ENCODE measurements around the gene MAP6.

MAP6 gene

DNA sequence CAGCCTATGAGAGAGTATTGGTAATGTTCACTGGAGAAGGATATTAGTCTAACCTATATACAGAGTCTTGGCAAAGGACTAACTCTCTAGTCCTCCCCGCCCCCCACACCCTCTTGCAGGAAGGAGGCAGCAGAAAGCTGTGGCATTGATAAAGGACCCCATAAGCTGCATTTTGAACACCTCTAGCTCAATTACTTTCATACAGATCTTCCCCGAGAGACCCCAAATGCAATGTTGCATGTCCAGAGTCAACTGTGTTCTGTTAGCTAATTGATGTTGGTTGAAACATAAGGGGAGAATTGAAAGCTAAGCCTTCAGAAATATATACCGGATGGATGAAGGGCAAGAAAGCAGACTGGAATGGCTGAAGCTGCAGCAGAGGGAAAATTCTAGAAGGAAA lies 2.8 kb downstream of the MAP6 start:
- no peak overlapping the region for H2BK120ac ChIP-seq (ENCODE audit: insufficient read depth, low read length, poor library complexity)
- H3K4me1 ChIP-seq (ENCODE audit: control insufficient read depth in 1 of 2, insufficient read depth in 2 of 2, low read length in 2 of 2) = peaks cover 6 to 10% of the 10 kb centered on the region in 2 experiments
- no peak overlapping the region for H3K9ac ChIP-seq (ENCODE audit: low read length)
- H2BK12ac ChIP-seq (ENCODE audit: low read length) = no peak overlapping the region
- no peak overlapping the region for H2AFZ ChIP-seq (ENCODE audit: insufficient read depth, low read length, poor library complexity)
- no peaks in the 10 kb centered on the region for H3K79me2 ChIP-seq (ENCODE audit: control insufficient read depth, insufficient read depth, low read length, poor library complexity)
- H4K91ac ChIP-seq (ENCODE audit: low read depth, low read length) = no peak overlapping the region
- H3K79me1 ChIP-seq (ENCODE audit: low read length) = no peaks in the 10 kb centered on the region
- no peak overlapping the region for H3K27ac ChIP-seq (ENCODE audit: low read depth, low read length)
- no peak overlapping the region for H2AK5ac ChIP-seq (ENCODE audit: low read length)
- no peak overlapping the region for H3K18ac ChIP-seq (ENCODE audit: low read length)
- no peak overlapping the region for H3K4me2 ChIP-seq (ENCODE audit: low read length)
- H3K14ac ChIP-seq (ENCODE audit: low read length) = no peak overlapping the region
- H2BK5ac ChIP-seq (ENCODE audit: low read depth, low read length, poor library complexity) = no peak overlapping the region
- WGBS (ENCODE audit: extremely low coverage, insufficient coverage, insufficient read length) = no CpG with 5 or more reads among the region's 3 CpGs
- H3K36me3 ChIP-seq (ENCODE audit: control insufficient read depth in 1 of 2, insufficient read depth in 2 of 2, low read length in 2 of 2) = no peaks in the 10 kb centered on the region
- H3K23ac ChIP-seq (ENCODE audit: low read length) = no peak overlapping the region
- no peak overlapping the region for H4K8ac ChIP-seq (ENCODE audit: low read depth, low read length)
- peaks cover 51% of the 10 kb centered on the region for H3K27me3 ChIP-seq (ENCODE audit: insufficient read depth, low read length)
- no peak overlapping the region for H3K4ac ChIP-seq (ENCODE audit: low read depth, low read length)
- no peak for DNase-seq
- no peak overlapping the region for H4K12ac ChIP-seq (ENCODE audit: low read depth, low read length)
- H3K4me3 ChIP-seq (ENCODE audit: low read depth, low read length) = no peak overlapping the region
- H3K9me3 ChIP-seq (ENCODE audit: insufficient read depth, low read depth, low read length) = peaks cover 3% of the 10 kb centered on the region

DNA sequence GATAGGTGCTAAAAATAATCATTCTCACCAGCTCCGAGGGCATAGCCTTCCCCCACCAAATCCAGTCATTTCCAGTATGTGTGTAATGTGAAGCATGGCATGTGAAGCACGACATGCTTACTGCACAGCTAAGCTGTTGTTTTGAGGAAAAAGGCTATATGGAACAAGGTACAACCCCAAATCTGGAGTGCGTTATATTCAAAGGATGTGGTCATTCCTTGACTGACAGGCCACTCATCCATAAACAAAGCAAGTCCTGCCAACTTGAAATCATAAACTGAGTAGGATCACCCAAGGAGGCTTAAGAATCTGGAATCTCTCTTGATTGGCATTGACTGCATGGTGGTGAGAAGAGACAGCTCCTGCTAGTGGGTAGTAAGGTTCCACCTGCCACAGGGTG lies 3.7 kb downstream of the MAP6 start:
- Histone ChIP-seq H3K36me3 (ENCODE audit: control insufficient read depth in 1 of 2, insufficient read depth in 2 of 2, low read length in 2 of 2) (no peaks in the 10 kb centered on the region), H2BK120ac (ENCODE audit: insufficient read depth, low read length, poor library complexity) (no peak overlapping the region), H3K4me1 (ENCODE audit: control insufficient read depth in 1 of 2, insufficient read depth in 2 of 2, low read length in 2 of 2) (peaks cover 6 to 10% of the 10 kb centered on the region in 2 experiments), H3K27ac (ENCODE audit: low read depth, low read length) (no peak overlapping the region), H2AK5ac (ENCODE audit: low read length) (no peak overlapping the region), H3K27me3 (ENCODE audit: insufficient read depth, low read length) (peaks cover 47% of the 10 kb centered on the region), H2AFZ (ENCODE audit: insufficient read depth, low read length, poor library complexity) (no peak overlapping the region), H3K79me2 (ENCODE audit: control insufficient read depth, insufficient read depth, low read length, poor library complexity) (no peaks in the 10 kb centered on the region), H3K14ac (ENCODE audit: low read length) (no peak overlapping the region), H2BK5ac (ENCODE audit: low read depth, low read length, poor library complexity) (no peak overlapping the region), H3K9me3 (ENCODE audit: insufficient read depth, low read depth, low read length) (peaks cover 3% of the 10 kb centered on the region), H3K23ac (ENCODE audit: low read length) (no peak overlapping the region), H3K18ac (ENCODE audit: low read length) (no peak overlapping the region), H4K91ac (ENCODE audit: low read depth, low read length) (no peak overlapping the region), H4K12ac (ENCODE audit: low read depth, low read length) (no peak overlapping the region), H3K4ac (ENCODE audit: low read depth, low read length) (no peak overlapping the region), H3K79me1 (ENCODE audit: low read length) (no peaks in the 10 kb centered on the region), H3K4me3 (ENCODE audit: low read depth, low read length) (no peak overlapping the region), H3K9ac (ENCODE audit: low read length) (no peak overlapping the region), H4K8ac (ENCODE audit: low read depth, low read length) (no peak overlapping the region), H3K4me2 (ENCODE audit: low read length) (no peak overlapping the region), H2BK12ac (ENCODE audit: low read length) (no peak overlapping the region)
- WGBS (ENCODE audit: extremely low coverage, insufficient coverage, insufficient read length) = no CpG with 5 or more reads among the region's 3 CpGs
- DNase-seq = peak in 1 of 2 donors; percentile 22

DNA sequence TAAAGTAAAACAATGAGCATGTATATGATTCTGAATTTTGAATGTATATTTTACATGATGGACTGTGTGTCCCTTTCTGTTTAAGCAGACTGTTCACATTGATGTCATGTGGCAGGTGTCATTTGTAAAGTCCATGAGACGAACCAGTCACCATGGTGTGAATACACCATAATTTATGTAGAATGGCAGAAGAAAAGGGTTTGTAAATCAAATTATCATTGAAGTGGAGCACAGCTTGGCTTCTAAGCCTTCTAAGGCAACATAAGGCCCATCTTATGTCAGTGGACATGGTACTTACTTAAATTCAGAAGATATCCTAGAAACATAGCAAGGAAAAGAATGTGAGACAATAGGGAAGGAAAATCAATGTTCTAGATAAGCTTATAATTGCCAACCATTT lies 4.4 kb downstream of the MAP6 start:
- no peak overlapping the region for H2AFZ ChIP-seq (ENCODE audit: insufficient read depth, low read length, poor library complexity)
- H2BK120ac ChIP-seq (ENCODE audit: insufficient read depth, low read length, poor library complexity) = no peak overlapping the region
- no peak overlapping the region for H3K18ac ChIP-seq (ENCODE audit: low read length)
- DNase-seq = no peak
- H3K79me1 ChIP-seq (ENCODE audit: low read length) = no peaks in the 10 kb centered on the region
- H3K4me3 ChIP-seq (ENCODE audit: low read depth, low read length) = no peak overlapping the region
- H3K79me2 ChIP-seq (ENCODE audit: control insufficient read depth, insufficient read depth, low read length, poor library complexity) = no peaks in the 10 kb centered on the region
- no peaks in the 10 kb centered on the region for H3K36me3 ChIP-seq (ENCODE audit: control insufficient read depth in 1 of 2, insufficient read depth in 2 of 2, low read length in 2 of 2)
- no peak overlapping the region for H2BK5ac ChIP-seq (ENCODE audit: low read depth, low read length, poor library complexity)
- peaks cover 42% of the 10 kb centered on the region for H3K27me3 ChIP-seq (ENCODE audit: insufficient read depth, low read length)
- no peak overlapping the region for H3K14ac ChIP-seq (ENCODE audit: low read length)
- H4K8ac ChIP-seq (ENCODE audit: low read depth, low read length) = no peak overlapping the region
- H3K4ac ChIP-seq (ENCODE audit: low read depth, low read length) = no peak overlapping the region
- peaks cover 1% of the 10 kb centered on the region for H3K9me3 ChIP-seq (ENCODE audit: insufficient read depth, low read depth, low read length)
- no peak overlapping the region for H3K4me2 ChIP-seq (ENCODE audit: low read length)
- H4K91ac ChIP-seq (ENCODE audit: low read depth, low read length) = no peak overlapping the region
- H3K23ac ChIP-seq (ENCODE audit: low read length) = no peak overlapping the region
- no peak overlapping the region for H3K9ac ChIP-seq (ENCODE audit: low read length)
- no peak overlapping the region for H2BK12ac ChIP-seq (ENCODE audit: low read length)
- peaks cover 6 to 10% of the 10 kb centered on the region in 2 experiments for H3K4me1 ChIP-seq (ENCODE audit: control insufficient read depth in 1 of 2, insufficient read depth in 2 of 2, low read length in 2 of 2)
- H4K12ac ChIP-seq (ENCODE audit: low read depth, low read length) = no peak overlapping the region
- H2AK5ac ChIP-seq (ENCODE audit: low read length) = no peak overlapping the region
- no CpG with 5 or more reads among the region's 1 CpG for WGBS (ENCODE audit: extremely low coverage, insufficient coverage, insufficient read length)
- no peak overlapping the region for H3K27ac ChIP-seq (ENCODE audit: low read depth, low read length)

DNA sequence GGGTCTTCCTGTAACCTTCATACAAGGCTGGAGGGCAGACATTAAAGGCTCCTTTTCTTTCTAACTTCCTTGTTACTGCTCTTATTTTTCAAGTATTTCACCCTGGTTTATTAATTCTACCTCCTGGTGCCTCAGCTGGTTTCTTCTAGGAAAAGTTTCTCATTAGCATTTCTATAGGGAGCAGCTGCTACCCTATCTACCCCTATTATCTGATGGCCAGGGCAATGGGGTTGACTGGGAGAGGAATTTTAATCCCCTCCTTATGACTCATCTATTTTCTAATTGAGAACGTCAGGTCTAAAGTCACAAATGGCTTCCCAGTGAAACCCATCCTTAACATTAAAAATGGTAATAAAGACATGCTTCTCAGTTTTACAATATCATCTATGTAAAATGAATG lies 5.0 kb downstream of the MAP6 start:
- Histone ChIP-seq H4K8ac (ENCODE audit: low read depth, low read length) (no peak overlapping the region), H3K23ac (ENCODE audit: low read length) (no peak overlapping the region), H3K36me3 (ENCODE audit: control insufficient read depth in 1 of 2, insufficient read depth in 2 of 2, low read length in 2 of 2) (no peaks in the 10 kb centered on the region), H3K4ac (ENCODE audit: low read depth, low read length) (no peak overlapping the region), H3K14ac (ENCODE audit: low read length) (no peak overlapping the region), H3K4me1 (ENCODE audit: control insufficient read depth in 1 of 2, insufficient read depth in 2 of 2, low read length in 2 of 2) (peaks cover 6 to 10% of the 10 kb centered on the region in 2 experiments), H2BK12ac (ENCODE audit: low read length) (no peak overlapping the region), H3K27ac (ENCODE audit: low read depth, low read length) (no peak overlapping the region), H2AK5ac (ENCODE audit: low read length) (no peak overlapping the region), H3K4me3 (ENCODE audit: low read depth, low read length) (no peak overlapping the region), H3K27me3 (ENCODE audit: insufficient read depth, low read length) (peaks cover 36% of the 10 kb centered on the region), H3K18ac (ENCODE audit: low read length) (no peak overlapping the region), H4K12ac (ENCODE audit: low read depth, low read length) (no peak overlapping the region), H3K4me2 (ENCODE audit: low read length) (no peak overlapping the region), H2AFZ (ENCODE audit: insufficient read depth, low read length, poor library complexity) (no peak overlapping the region), H3K9me3 (ENCODE audit: insufficient read depth, low read depth, low read length) (no peaks in the 10 kb centered on the region), H3K79me1 (ENCODE audit: low read length) (no peaks in the 10 kb centered on the region), H2BK120ac (ENCODE audit: insufficient read depth, low read length, poor library complexity) (no peak overlapping the region), H3K79me2 (ENCODE audit: control insufficient read depth, insufficient read depth, low read length, poor library complexity) (no peaks in the 10 kb centered on the region), H4K91ac (ENCODE audit: low read depth, low read length) (no peak overlapping the region), H2BK5ac (ENCODE audit: low read depth, low read length, poor library complexity) (no peak overlapping the region), H3K9ac (ENCODE audit: low read length) (no peak overlapping the region)
- no peak for DNase-seq
- WGBS (ENCODE audit: extremely low coverage, insufficient coverage, insufficient read length) = no CpG with 5 or more reads among the region's 1 CpG

All from trophoblast cell (in vitro differentiated cells and primary cell).